ENCODE results near the gene ANKRD34B.
A peak's percentile ranks its signal among the peaks of the same experiment; 100 is the strongest.

The ANKRD34B gene

GRCh38 chr5:80576383-80576782 lies 6.3 kb upstream of the ANKRD34B start:
- TF ChIP-seq CTCF (IDR thresholded peaks at IDR 0.05; ENCODE audit: control insufficient read depth, extremely low read depth, insufficient read depth), result no peak
- no peak for DNase-seq (ENCODE audit: low read depth)
- no peak overlapping the region for H3K4me3 ChIP-seq (ENCODE audit: low read depth, low read length)

GRCh38 chr5:80573062-80573461 lies 3.0 kb upstream of the ANKRD34B start:
- H3K4me3 ChIP-seq (ENCODE audit: low read depth, low read length), result no peak overlapping the region
- TF ChIP-seq CTCF (IDR thresholded peaks at IDR 0.05; ENCODE audit: control insufficient read depth, extremely low read depth, insufficient read depth), result no peak
- no peak for DNase-seq (ENCODE audit: low read depth)

- DNase-seq (ENCODE audit: low read depth), result no peak
- H3K4me3 ChIP-seq (ENCODE audit: low read depth, low read length), result peak overlapping the region; percentile 42
- TF ChIP-seq CTCF (IDR thresholded peaks at IDR 0.05; ENCODE audit: control insufficient read depth, extremely low read depth, insufficient read depth), result no peak
These were observed 757 bp downstream of the ANKRD34B start for GRCh38 chr5:80569086-80569960.

GRCh38 chr5:80568251-80568650 lies 1.8 kb downstream of the ANKRD34B start:
- no peak for TF ChIP-seq CTCF (IDR thresholded peaks at IDR 0.05; ENCODE audit: control insufficient read depth, extremely low read depth, insufficient read depth)
- no peak for DNase-seq (ENCODE audit: low read depth)
- no peak overlapping the region for H3K4me3 ChIP-seq (ENCODE audit: low read depth, low read length)

DNA sequence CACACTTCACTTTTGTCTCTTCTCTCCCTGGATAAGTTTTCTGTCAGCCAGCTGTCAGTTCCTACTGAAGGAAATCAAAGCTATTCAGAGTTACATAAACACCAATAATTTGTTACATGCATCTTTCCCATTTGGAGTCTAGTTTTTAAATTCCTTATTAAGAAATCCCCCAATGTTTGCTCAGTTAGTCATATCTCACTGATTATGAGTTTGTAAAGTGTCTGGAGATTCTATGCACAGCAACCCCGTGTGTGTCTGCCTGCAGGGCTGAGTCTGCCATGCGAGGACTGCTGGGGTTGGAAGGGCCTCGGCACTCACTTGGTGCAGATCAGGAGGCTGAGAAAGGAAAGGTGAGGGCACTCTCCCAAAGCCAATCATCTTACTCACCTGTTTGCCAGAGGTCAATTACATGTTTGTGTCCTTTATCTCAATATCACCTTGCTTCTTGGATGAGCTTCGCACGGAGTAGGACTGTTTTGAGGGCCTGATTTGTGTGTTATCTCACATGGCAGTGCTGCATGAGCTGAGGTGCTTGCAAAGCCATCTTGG lies 3.3 kb downstream of the ANKRD34B start:
- no peak for TF ChIP-seq CTCF (IDR thresholded peaks at IDR 0.05; ENCODE audit: control insufficient read depth, extremely low read depth, insufficient read depth)
- no peak overlapping the region for H3K4me3 ChIP-seq (ENCODE audit: low read depth, low read length)
- DNase-seq (ENCODE audit: low read depth), result no peak

DNA sequence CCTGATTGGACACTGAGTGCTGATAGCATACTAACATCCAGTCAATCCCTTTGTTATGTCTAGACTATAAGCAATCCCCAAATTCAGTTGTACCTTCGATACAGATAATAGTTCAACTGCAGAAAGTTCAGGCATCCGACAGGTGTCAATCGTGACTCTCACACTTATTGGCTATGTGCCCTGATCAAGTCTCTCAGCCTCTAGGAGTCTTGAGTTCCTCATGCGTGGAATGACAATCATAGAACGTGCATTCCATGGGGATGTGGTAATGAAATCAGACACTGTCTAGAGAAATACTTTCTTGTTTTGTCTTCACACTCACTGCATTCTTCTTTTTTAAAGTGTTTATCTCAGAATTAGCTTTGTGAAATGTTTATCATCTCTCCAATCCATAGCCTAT lies 4.8 kb downstream of the ANKRD34B start:
- no peak overlapping the region for H3K4me3 ChIP-seq (ENCODE audit: low read depth, low read length)
- no peak for DNase-seq (ENCODE audit: low read depth)
- TF ChIP-seq CTCF (IDR thresholded peaks at IDR 0.05; ENCODE audit: control insufficient read depth, extremely low read depth, insufficient read depth), result no peak

Data from LNCaP clone FGC (cell line).